RWPE1 (cell line): Measurements from ENCODE around the gene CYFIP2.

Experiments
- CTCF ChIA-PET: fragments of 350-600 bp; sonication (Branson Sonifier 250); formaldehyde crosslinking; extraction: SDS; loops from one replicate; lab custom pipeline; 2021; lab: Yijun Ruan, JAX
- POLR2A ChIA-PET: fragments of 400-600 bp; formaldehyde crosslinking; extraction: SDS; loops from one replicate; lab custom pipeline; 2020; ENCODE audit warnings: antibody characterized with exemption; ENCODE audit not compliant: low non-redundant PET; lab: Yijun Ruan, JAX
- DNase-seq: peaks from one replicate; pipeline ENCODE4 v3.0.0; 2012; ENCODE audit warnings: low spot score
- H3K27ac ChIP-seq: fragments of 450-650 bp; 2 replicates; pipeline ENCODE4 v1.5.1; 2017
- TF ChIP-seq, protein P1 (sequence below): fragments of 450-650 bp; conservative IDR thresholded peaks from 2 replicates; pipeline ENCODE4 v1.5.1; 2017; ENCODE audit warnings: low read depth, mild to moderate bottlenecking

CYFIP2 gene

DNA sequence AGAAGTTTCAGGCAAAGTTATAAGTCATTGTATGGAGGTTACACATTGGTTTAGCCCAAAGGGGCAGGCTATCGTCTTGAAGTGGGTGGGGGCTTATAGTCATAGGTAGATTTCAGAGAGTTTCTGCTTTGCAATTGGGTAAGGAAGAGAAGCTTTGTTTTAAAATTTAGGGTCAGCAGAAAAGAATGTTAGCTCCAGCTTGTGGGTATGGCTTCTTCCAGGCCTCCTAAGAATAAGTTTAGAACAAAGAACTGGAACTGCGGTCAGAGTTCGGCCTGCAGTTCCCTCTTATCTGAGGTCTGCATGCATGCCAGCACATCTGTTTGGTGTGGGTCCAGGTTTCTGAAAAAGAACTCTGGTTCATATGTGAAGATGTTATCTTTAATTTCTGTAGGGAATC, 96.1 kb downstream of the CYFIP2 start:
- no peak overlapping the region for H3K27ac ChIP-seq
- ChIA-PET CTCF (interaction anchor here (0.6 kb wide), 1 partner anchor 84 kb away, joined by 4 read pairs; no protein-coding TSS in a partner anchor), POLR2A (no interaction called here)
- TF ChIP-seq, protein P1, sequence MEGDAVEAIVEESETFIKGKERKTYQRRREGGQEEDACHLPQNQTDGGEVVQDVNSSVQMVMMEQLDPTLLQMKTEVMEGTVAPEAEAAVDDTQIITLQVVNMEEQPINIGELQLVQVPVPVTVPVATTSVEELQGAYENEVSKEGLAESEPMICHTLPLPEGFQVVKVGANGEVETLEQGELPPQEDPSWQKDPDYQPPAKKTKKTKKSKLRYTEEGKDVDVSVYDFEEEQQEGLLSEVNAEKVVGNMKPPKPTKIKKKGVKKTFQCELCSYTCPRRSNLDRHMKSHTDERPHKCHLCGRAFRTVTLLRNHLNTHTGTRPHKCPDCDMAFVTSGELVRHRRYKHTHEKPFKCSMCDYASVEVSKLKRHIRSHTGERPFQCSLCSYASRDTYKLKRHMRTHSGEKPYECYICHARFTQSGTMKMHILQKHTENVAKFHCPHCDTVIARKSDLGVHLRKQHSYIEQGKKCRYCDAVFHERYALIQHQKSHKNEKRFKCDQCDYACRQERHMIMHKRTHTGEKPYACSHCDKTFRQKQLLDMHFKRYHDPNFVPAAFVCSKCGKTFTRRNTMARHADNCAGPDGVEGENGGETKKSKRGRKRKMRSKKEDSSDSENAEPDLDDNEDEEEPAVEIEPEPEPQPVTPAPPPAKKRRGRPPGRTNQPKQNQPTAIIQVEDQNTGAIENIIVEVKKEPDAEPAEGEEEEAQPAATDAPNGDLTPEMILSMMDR: no peak
- no peak for DNase-seq

DNA sequence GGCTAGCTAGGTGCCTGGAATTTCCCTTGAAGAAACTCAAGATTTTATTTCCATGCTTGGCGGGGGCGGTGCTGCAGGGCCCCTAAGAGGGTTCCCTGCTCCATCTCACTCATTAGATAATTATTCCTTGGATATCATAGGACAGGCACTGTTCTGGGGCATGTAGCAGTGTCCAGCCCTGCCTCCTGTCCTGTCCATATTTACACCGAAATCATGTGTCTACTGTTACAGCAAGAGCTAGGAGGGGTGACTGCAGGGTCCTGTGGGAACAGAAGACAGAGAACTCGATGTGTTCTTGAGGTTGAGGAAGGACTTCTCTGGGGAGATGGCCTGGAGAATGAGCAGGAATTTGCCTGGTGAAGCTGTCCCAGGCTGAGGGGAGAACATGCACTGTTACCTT, 96.6 kb downstream of the CYFIP2 start:
- no peak overlapping the region for H3K27ac ChIP-seq
- POLR2A ChIA-PET: no interaction called here
- no peak for DNase-seq
- CTCF ChIA-PET: no interaction called here
- TF ChIP-seq, protein P1: no peak

DNA sequence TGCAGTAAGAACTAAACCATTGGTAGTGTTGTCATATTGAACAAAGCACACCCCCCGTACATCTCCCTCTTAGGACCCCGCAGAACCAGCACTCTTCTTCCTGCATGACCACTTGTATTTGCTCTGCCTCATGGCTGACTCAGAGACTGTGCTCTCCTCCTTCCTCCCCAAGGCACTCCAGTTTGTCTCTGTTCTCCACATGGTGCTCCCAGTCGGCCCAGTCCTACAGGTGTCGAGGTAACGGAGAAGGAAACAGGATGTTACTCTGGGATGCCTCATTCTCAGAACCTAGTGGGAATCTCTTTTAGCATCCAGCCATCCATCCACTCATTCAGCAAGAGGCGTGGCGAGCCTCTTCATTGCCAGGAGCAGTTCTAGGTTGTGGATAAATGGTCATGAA, 97.1 kb downstream of the CYFIP2 start:
- H3K27ac ChIP-seq: no peak overlapping the region
- CTCF ChIA-PET: interaction anchor here (0.7 to 0.8 kb wide), 2 partner anchors 20 to 112 kb away, joined by 3 read pairs; no protein-coding TSS in a partner anchor
- DNase-seq: no peak
- TF ChIP-seq, protein P1: no peak
- POLR2A ChIA-PET: no interaction called here

DNA sequence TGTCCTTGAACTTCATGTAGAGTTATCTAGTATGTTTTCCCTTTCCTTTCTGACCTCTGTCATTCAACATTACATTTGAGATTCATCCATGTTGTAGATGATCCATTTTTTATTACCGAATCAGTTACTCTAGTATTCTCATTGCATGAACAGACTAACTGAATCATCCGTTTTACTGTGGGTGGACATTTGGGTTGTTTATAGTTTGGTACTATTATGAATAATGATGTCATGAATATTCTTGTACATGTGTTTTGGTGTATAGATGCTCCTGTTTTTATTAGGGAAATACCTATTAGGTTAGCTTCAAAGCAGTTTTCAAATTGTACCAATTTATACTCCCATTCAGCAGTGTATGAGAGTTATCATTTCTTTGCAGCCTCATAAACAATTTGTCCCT, 99.8 kb downstream of the CYFIP2 start:
- no peak overlapping the region for H3K27ac ChIP-seq
- ChIA-PET POLR2A (no interaction called here), CTCF (no interaction called here)
- DNase-seq: no peak
- TF ChIP-seq, protein P1: no peak

DNA sequence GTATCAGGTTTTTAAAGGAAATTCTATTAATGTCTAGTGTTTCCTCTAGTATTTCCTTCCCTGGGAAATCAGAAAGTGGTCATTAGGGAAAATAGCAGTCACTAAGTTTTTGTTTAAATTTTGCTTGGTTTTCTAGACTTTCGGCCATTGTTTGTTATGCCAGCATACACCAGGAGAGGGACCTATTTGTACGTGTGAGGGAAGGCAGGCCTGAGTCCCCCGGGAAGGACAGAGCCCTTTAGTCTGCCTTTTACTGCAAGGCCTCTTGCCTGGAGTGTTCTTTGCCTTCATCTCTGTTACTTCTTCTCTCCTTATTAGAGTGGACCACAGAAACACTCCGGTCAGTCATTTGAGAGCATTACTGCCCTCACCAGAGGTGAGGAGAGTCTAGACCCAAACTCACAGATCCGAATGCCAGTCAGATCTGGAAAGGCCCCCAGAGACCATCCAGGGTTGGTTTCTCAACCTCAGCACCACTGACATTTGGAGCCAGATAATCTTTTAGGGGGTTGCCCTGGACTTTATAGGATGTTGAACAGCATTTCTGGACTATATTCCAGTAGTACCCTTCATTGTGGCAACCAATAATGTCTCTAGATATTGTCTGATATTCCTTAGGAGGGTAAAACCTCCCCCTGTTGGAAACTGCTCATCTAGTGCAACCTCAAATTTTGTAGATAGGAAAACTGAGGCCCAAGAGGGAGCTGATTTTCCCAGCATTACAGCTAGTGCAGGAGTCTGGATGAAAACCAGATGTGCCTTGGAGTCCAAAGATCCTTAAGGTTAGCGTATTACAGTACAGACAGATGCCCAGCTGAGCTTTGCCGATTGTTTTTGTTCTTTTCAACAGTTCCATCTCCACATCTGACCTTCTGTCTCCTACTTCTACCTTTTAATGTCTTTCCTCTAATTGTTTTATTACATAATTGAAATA, 101.1 kb downstream of the CYFIP2 start:
- CTCF ChIA-PET: interaction anchor here (0.6 kb wide), 1 partner anchor 9 kb away, joined by 3 read pairs; no protein-coding TSS in a partner anchor
- POLR2A ChIA-PET: no interaction called here
- no peak overlapping the region for H3K27ac ChIP-seq
- TF ChIP-seq, protein P1: no peak
- DNase-seq: no peak

DNA sequence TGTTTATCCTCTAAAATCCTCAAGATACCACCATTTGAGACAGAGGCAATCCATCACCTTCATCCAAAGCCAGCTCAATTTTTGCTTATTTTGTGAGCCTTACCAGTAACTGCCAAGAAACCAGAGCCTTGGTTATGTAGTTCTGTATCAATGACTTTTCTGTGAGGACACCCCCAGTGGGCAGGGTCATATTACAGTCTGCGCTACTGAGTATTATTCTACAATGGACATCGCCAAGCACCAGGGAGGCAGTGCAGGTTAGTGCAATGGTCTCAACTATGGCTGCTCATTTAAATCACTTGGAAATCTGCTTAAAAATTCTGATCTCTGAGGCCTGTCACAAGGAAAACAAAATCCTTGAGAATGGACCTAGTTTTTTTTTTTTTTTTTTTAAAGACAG, 103.6 kb downstream of the CYFIP2 start:
- ChIA-PET CTCF (interaction anchor here (0.5 kb wide), 1 partner anchor 101 kb away, joined by 3 read pairs; no protein-coding TSS in a partner anchor), POLR2A (no interaction called here)
- no peak for DNase-seq
- TF ChIP-seq, protein P1: no peak
- no peak overlapping the region for H3K27ac ChIP-seq
